A673 (cell line): ENCODE results near the gene KRTAP10-5. TPM values are rescaled to one million over a fixed set of nuclear protein-coding genes. Genes with fewer than 3 reads are reported as not detected.
"Not testable (repeated sequence)": the region's sequence is repeated elsewhere in the genome, so short reads cannot be mapped to it uniquely, and the experiment has no call there.

ENCODE experiments used
- BruUV-seq: library from RNA; stranded (reverse); fragments of 400-500 nt; replicated peaks from 2 replicates; lab custom pipeline; 2021; lab: Mats Ljungman, UMichigan
- CTCF ChIA-PET: fragments of 300-600 bp; sonication (Branson Sonifier 250); formaldehyde crosslinking; loops from one replicate; lab custom pipeline; 2022; ENCODE audit warnings: antibody characterized with exemption; lab: Charles Lee
- POLR2A ChIA-PET: fragments of 300-600 bp; sonication (Branson Sonifier 250); formaldehyde crosslinking; loops from one replicate; lab custom pipeline; 2022; ENCODE audit warnings: antibody characterized with exemption; ENCODE audit not compliant: low non-redundant PET; lab: Charles Lee
- DNase-seq: peaks from one replicate; pipeline ENCODE4 v3.0.0-alpha.2; 2015; ENCODE audit warnings: low spot score
- H3K27ac ChIP-seq: fragments of 200-600 bp; sonication (generic); 2 replicates; pipeline ENCODE4 v1.5.1; 2016; ENCODE audit warnings: mixed run types, low read depth, mild to moderate bottlenecking, mixed read lengths, antibody characterized with exemption, low read length; ENCODE audit not compliant: poor library complexity, severe bottlenecking
- H3K27me3 ChIP-seq: fragments of 200-600 bp; sonication (generic); replicated peaks from 2 replicates; pipeline ENCODE4 v1.6.1; 2017; ENCODE audit warnings: mixed run types, low read depth, mild to moderate bottlenecking, mixed read lengths, antibody characterized with exemption, low read length; ENCODE audit not compliant: insufficient read depth, poor library complexity
- H3K36me3 ChIP-seq: fragments of 200-600 bp; sonication (generic); 2 replicates; pipeline ENCODE4 v1.6.1; 2016; ENCODE audit warnings: mixed run types, mild to moderate bottlenecking, mixed read lengths, antibody characterized with exemption, low read length; ENCODE audit not compliant: insufficient read depth, poor library complexity, severe bottlenecking
- H3K4me1 ChIP-seq: fragments of 200-600 bp; sonication (generic); 2 replicates; pipeline ENCODE4 v1.6.1; 2017; ENCODE audit warnings: mixed run types, mild to moderate bottlenecking, mixed read lengths, antibody characterized with exemption, low read length; ENCODE audit not compliant: insufficient read depth, poor library complexity, severe bottlenecking
- H3K4me3 ChIP-seq: fragments of 200-600 bp; sonication (generic); 2 replicates; pipeline ENCODE4 v1.5.1; 2016; ENCODE audit warnings: low read depth, mixed run types, mild to moderate bottlenecking, mixed read lengths, low read length; ENCODE audit not compliant: poor library complexity, severe bottlenecking
- H3K9me3 ChIP-seq: fragments of 200-600 bp; sonication (generic); 2 replicates; pipeline ENCODE4 v1.6.1; 2016; ENCODE audit warnings: mixed run types, low read depth, mild to moderate bottlenecking, mixed read lengths, antibody characterized with exemption, low read length; ENCODE audit not compliant: poor library complexity, severe bottlenecking
- CTCF ChIP-seq: fragments of 300-800, 200-600 bp; sonication (generic); conservative IDR thresholded peaks from 2 replicates; pipeline ENCODE4 v1.5.1; 2017; ENCODE audit warnings: low read depth, mild to moderate bottlenecking, antibody characterized with exemption, low read length, moderate library complexity, mixed read lengths
- EZH2 ChIP-seq: fragments of 200-600 bp; sonication (generic); IDR thresholded peaks from 2 replicates; pipeline ENCODE4 v1.6.1; 2017; ENCODE audit warnings: borderline replicate concordance, low read depth, mild to moderate bottlenecking, mixed read lengths, antibody characterized with exemption, low read length; ENCODE audit not compliant: poor library complexity, severe bottlenecking
- intact Hi-C: fragments of 100-400 bp; cut with micrococcal nuclease; formaldehyde crosslinking; loops from one replicate; pipeline ENCODE4 v1.10.0; 2022; ENCODE audit not compliant: unreplicated experiment
- total RNA-seq: library from RNA; stranded (reverse); gene quantifications from 2 replicates; pipeline ENCODE4 v1.2.3, GENCODE V29; 2021

Gene KRTAP10-5
- total RNA-seq, 1 experiment from 2014 or later, result not detected

GRCh38 chr21:44612029-44612486 lies 31.7 kb upstream of the KRTAP10-5 start, which contains the start of gene KRTAP10-8:
Gene KRTAP10-8, plus strand, starts transcription at chr21:44612079. Its CDS starts 22 bp downstream, at chr21:44612101.
- Histone ChIP-seq H3K9me3 (peaks cover 25% of the 10 kb centered on the region), H3K36me3 (no peaks in the 10 kb centered on the region), H3K27me3 (no peaks in the 10 kb centered on the region), H3K27ac (no peak within 1 kb of the TSS), H3K4me1 (no peaks in the 10 kb centered on the region), H3K4me3 (no peak within 1 kb of the TSS)
- BruUV-seq, result no TSS peak
- TF ChIP-seq EZH2 (no peak), CTCF (no peak)
- DNase-seq, result no peak
- ChIA-PET CTCF (no interaction called here), POLR2A (no interaction called here)
- intact Hi-C loops, result no loop called here

- Histone ChIP-seq H3K36me3 (no peaks in the 10 kb centered on the region), H3K27ac (no peak overlapping the region), H3K4me1 (no peaks in the 10 kb centered on the region), H3K4me3 (no peak overlapping the region), H3K27me3 (no peaks in the 10 kb centered on the region), H3K9me3 (peaks cover 25% of the 10 kb centered on the region)
- ChIA-PET POLR2A (no interaction called here), CTCF (no interaction called here)
- no peak for TF ChIP-seq EZH2
- TF ChIP-seq CTCF, result no peak
- no peak for DNase-seq
- intact Hi-C loops, result no loop called here
- no TSS peak for BruUV-seq
These were observed 31.1 kb upstream of the KRTAP10-5 start for GRCh38 chr21:44611551-44611950.

GRCh38 chr21:44610157-44610843 lies 29.9 kb upstream of the KRTAP10-5 start:
- H3K4me1 ChIP-seq, H3K27ac ChIP-seq, H3K36me3 ChIP-seq, intact Hi-C loops, CTCF ChIA-PET, H3K4me3 ChIP-seq, DNase-seq, H3K27me3 ChIP-seq, POLR2A ChIA-PET, BruUV-seq: not testable (repeated sequence)
- H3K9me3 ChIP-seq, result peaks cover 25% of the 10 kb centered on the region
